DOHH2 (cell line): ENCODE results near the gene SERINC5.

Experiments used
- H3F3A ChIP-seq: fragments of 200-600 bp; sonication (generic), shearing (Covaris generic); 2 replicates; pipeline ENCODE4 v1.6.0; 2016; ENCODE audit warnings: antibody characterized with exemption, mild to moderate bottlenecking; ENCODE audit not compliant: control insufficient read depth, insufficient read depth
- H3K27ac ChIP-seq: fragments of 200-600 bp; sonication (generic); 2 replicates; pipeline ENCODE4 v1.5.1; 2014; ENCODE audit warnings: low read depth, mild to moderate bottlenecking, low read length, moderate library complexity
- H3K27me3 ChIP-seq: fragments of 200-600 bp; sonication (generic); 2 replicates; pipeline ENCODE4 v1.6.1; 2014; ENCODE audit warnings: mild to moderate bottlenecking, low read length, mixed read lengths; ENCODE audit not compliant: control insufficient read depth
- H3K36me3 ChIP-seq: fragments of 200-600 bp; sonication (generic); 2 replicates; pipeline ENCODE4 v1.6.1; 2014; ENCODE audit warnings: mild to moderate bottlenecking, low read length, moderate library complexity, mixed read lengths; ENCODE audit not compliant: control insufficient read depth
- H3K4me1 ChIP-seq: fragments of 200-600 bp; sonication (generic); 2 replicates; pipeline ENCODE4 v1.6.1; 2014; ENCODE audit warnings: mild to moderate bottlenecking, low read length, mixed read lengths; ENCODE audit not compliant: control insufficient read depth
- H3K4me2 ChIP-seq: fragments of 200-600 bp; sonication (generic); 2 replicates; pipeline ENCODE4 v1.6.0; 2014; ENCODE audit warnings: mild to moderate bottlenecking, low read length, moderate library complexity
- H3K4me3 ChIP-seq: fragments of 200-600 bp; sonication (generic); 2 replicates; pipeline ENCODE4 v1.5.1; 2014; ENCODE audit warnings: mild to moderate bottlenecking, low read length, mixed read lengths
- H3K79me2 ChIP-seq: fragments of 200-600 bp; sonication (generic); 2 replicates; pipeline ENCODE4 v1.6.1; 2014; ENCODE audit warnings: mild to moderate bottlenecking, low read length, mixed read lengths; ENCODE audit not compliant: control insufficient read depth
- H3K9me2 ChIP-seq: fragments of 200-600 bp; sonication (generic); replicated peaks from 2 replicates; pipeline ENCODE4 v1.6.1; 2014; ENCODE audit warnings: mild to moderate bottlenecking, low read length, mixed read lengths; ENCODE audit not compliant: control insufficient read depth
- H3K9me3 ChIP-seq: fragments of 200-600 bp; sonication (generic); 2 replicates; pipeline ENCODE4 v1.6.1; 2014; ENCODE audit warnings: antibody characterized with exemption, low read length, mixed read lengths; ENCODE audit not compliant: control insufficient read depth, insufficient read depth
- H4K20me1 ChIP-seq: fragments of 200-600 bp; sonication (generic); 2 replicates; pipeline ENCODE4 v1.6.0; 2014; ENCODE audit warnings: low read depth, mild to moderate bottlenecking, antibody characterized with exemption, low read length, moderate library complexity; ENCODE audit not compliant: control insufficient read depth, insufficient read depth
- EZH2phosphoT487 ChIP-seq: fragments of 200-600 bp; sonication (generic); IDR thresholded peaks from 2 replicates; pipeline ENCODE4 v1.6.1; 2017; ENCODE audit warnings: borderline replicate concordance, mild to moderate bottlenecking, antibody characterized with exemption, low read length, moderate library complexity, mixed read lengths
- TF ChIP-seq, protein P1 (sequence below): fragments of 200-600 bp; sonication (generic); IDR thresholded peaks from one replicate; pipeline ENCODE4 v1.5.1; 2014; ENCODE audit warnings: antibody characterized with exemption, mild to moderate bottlenecking, low read depth, low read length; ENCODE audit not compliant: poor library complexity, severe bottlenecking

SERINC5 gene

GRCh38 chr5:80254767-80255430 is 949 bp downstream of the SERINC5 start:
- peaks cover 5% of the 10 kb centered on the region for H3K79me2 ChIP-seq
- no peaks in the 10 kb centered on the region for H3K9me2 ChIP-seq
- no peaks in the 10 kb centered on the region for H3K9me3 ChIP-seq
- H3K36me3 ChIP-seq: peaks cover 3% of the 10 kb centered on the region; the same call in 1 of the 2 replicates
- H3K27me3 ChIP-seq: peaks cover 17% of the 10 kb centered on the region
- H3K4me3 ChIP-seq: peak overlapping the region; percentile 80
- H3F3A ChIP-seq: no peaks in the 10 kb centered on the region
- no peaks in the 10 kb centered on the region for H4K20me1 ChIP-seq
- H3K27ac ChIP-seq: no peak overlapping the region
- H3K4me1 ChIP-seq: peaks cover 21% of the 10 kb centered on the region
- no peak for TF ChIP-seq EZH2phosphoT487
- TF ChIP-seq, protein P1, sequence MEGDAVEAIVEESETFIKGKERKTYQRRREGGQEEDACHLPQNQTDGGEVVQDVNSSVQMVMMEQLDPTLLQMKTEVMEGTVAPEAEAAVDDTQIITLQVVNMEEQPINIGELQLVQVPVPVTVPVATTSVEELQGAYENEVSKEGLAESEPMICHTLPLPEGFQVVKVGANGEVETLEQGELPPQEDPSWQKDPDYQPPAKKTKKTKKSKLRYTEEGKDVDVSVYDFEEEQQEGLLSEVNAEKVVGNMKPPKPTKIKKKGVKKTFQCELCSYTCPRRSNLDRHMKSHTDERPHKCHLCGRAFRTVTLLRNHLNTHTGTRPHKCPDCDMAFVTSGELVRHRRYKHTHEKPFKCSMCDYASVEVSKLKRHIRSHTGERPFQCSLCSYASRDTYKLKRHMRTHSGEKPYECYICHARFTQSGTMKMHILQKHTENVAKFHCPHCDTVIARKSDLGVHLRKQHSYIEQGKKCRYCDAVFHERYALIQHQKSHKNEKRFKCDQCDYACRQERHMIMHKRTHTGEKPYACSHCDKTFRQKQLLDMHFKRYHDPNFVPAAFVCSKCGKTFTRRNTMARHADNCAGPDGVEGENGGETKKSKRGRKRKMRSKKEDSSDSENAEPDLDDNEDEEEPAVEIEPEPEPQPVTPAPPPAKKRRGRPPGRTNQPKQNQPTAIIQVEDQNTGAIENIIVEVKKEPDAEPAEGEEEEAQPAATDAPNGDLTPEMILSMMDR: no peak
- peak overlapping the region; percentile 96 for H3K4me2 ChIP-seq

DNA sequence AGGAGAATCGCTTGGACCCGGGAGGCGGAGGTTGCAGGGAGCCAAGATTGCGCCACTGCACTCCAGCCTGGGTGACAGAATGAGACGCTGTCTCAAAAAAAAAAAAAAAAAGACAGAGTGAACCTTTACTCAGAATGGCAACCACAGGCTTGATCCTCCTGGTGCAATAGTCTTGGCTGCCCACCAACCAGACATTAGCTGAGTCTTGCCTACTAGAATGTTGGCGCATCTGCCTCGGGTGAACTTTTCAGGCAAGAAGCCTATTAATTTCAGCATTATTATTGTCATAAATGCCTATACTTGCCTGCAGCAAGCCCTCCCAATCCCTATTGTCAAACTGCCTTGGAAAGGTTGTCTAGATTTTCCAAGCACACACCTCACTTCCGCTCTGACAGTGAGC is 4.2 kb downstream of the SERINC5 start:
- Histone ChIP-seq H3K27ac (no peak overlapping the region), H3K4me2 (no peak overlapping the region), H3K36me3 (peaks cover 3% of the 10 kb centered on the region; the same call in 1 of the 2 replicates), H3K79me2 (peaks cover 5% of the 10 kb centered on the region), H3K4me1 (peaks cover 12% of the 10 kb centered on the region), H3K9me2 (no peaks in the 10 kb centered on the region), H4K20me1 (no peaks in the 10 kb centered on the region), H3F3A (no peaks in the 10 kb centered on the region), H3K4me3 (no peak overlapping the region), H3K9me3 (no peaks in the 10 kb centered on the region), H3K27me3 (peaks cover 21% of the 10 kb centered on the region)
- TF ChIP-seq, protein P1: no peak
- no peak for TF ChIP-seq EZH2phosphoT487

DNA sequence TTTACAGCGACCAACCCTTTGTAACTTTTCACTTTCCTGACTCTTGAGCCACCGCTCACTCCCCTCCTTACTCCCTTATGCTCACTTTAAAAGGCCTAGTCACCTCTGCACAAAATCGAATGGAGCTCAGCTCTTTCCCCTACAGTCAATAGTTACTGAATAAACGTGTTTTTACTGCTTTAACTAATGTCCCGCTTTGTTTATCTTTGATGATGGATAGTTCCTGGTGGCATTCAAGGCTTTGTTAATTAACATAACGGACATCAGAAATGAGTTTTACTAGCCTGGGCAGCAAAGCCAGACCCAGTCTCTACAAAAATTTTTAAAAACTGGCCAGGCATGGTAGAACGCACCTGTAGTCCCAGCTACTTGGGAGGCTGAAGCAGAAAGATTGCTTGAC is 5.0 kb downstream of the SERINC5 start:
- TF ChIP-seq EZH2phosphoT487: no peak
- TF ChIP-seq, protein P1: no peak
- H3K27me3 ChIP-seq: peaks cover 21% of the 10 kb centered on the region
- H3F3A ChIP-seq: no peaks in the 10 kb centered on the region
- H3K4me3 ChIP-seq: no peak overlapping the region
- H3K4me2 ChIP-seq: no peak overlapping the region
- H3K9me2 ChIP-seq: no peaks in the 10 kb centered on the region
- no peak overlapping the region for H3K27ac ChIP-seq
- H3K79me2 ChIP-seq: no peaks in the 10 kb centered on the region
- no peaks in the 10 kb centered on the region for H4K20me1 ChIP-seq
- no peaks in the 10 kb centered on the region for H3K36me3 ChIP-seq
- no peaks in the 10 kb centered on the region for H3K9me3 ChIP-seq
- peaks cover 12% of the 10 kb centered on the region for H3K4me1 ChIP-seq
